SW 1271 (cell line): ENCODE measurements around the gene ZBTB40.
A peak's percentile ranks its signal among the peaks of the same experiment; 100 is the strongest.

Experiments used
- DNase-seq, 2 experiments: peaks; one replicate each; lab custom pipeline; 2025; lab: John Stamatoyannopoulos, UW

The ZBTB40 gene, protein sequence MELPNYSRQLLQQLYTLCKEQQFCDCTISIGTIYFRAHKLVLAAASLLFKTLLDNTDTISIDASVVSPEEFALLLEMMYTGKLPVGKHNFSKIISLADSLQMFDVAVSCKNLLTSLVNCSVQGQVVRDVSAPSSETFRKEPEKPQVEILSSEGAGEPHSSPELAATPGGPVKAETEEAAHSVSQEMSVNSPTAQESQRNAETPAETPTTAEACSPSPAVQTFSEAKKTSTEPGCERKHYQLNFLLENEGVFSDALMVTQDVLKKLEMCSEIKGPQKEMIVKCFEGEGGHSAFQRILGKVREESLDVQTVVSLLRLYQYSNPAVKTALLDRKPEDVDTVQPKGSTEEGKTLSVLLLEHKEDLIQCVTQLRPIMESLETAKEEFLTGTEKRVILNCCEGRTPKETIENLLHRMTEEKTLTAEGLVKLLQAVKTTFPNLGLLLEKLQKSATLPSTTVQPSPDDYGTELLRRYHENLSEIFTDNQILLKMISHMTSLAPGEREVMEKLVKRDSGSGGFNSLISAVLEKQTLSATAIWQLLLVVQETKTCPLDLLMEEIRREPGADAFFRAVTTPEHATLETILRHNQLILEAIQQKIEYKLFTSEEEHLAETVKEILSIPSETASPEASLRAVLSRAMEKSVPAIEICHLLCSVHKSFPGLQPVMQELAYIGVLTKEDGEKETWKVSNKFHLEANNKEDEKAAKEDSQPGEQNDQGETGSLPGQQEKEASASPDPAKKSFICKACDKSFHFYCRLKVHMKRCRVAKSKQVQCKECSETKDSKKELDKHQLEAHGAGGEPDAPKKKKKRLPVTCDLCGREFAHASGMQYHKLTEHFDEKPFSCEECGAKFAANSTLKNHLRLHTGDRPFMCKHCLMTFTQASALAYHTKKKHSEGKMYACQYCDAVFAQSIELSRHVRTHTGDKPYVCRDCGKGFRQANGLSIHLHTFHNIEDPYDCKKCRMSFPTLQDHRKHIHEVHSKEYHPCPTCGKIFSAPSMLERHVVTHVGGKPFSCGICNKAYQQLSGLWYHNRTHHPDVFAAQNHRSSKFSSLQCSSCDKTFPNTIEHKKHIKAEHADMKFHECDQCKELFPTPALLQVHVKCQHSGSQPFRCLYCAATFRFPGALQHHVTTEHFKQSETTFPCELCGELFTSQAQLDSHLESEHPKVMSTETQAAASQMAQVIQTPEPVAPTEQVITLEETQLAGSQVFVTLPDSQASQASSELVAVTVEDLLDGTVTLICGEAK

DNA sequence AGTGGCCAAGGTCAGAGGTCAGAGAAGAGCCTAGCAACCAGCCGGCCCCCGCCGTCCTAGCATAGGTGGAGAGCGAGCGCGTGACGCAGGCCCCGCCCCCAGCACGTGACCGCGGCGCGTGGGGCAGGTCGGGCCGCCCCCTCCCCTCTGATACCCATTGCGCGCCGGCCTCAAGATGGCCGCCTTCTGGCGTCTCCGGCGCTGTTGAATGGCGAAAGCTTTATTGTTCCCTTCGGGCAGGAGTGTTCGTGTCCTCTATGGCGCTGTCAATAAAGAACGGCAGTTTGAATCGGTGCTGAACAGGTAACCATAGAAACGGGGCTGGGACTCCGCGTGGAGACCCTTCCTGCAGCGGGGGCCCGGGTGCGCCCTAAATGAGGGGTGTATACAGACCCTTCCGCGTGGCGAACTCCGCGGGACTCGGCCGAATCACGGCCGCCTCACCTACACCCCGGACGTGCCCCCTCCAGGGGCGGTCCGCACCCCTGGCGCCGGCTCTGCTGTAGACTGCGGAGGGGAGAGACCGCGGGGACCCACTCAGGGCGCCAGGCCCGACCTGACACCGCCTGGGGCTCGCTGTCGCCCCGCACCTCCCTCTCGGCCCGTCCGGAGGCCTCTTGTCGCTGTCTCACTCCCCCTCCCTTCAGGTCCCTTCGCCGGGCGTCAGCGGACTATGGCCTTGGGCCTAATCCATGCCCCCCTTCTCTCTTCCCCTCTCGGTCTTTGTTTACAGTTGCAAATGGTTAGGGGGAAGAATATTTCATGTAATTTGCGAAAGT lies at the start of gene ZBTB40:
Gene ZBTB40, plus strand, starts transcription at position 150 of the 779 bp plus-strand sequence. CDS start 38,098 bp downstream, outside the sequence.
- DNase-seq: peak; percentile 78 to 94

- DNase-seq: no peak
These were observed 49.1 kb upstream of the ZBTB40 start for GRCh38 chr1:22402356-22403053.

- no peak for DNase-seq
These were observed 47.2 kb upstream of the ZBTB40 start for GRCh38 chr1:22404486-22404885.

DNA sequence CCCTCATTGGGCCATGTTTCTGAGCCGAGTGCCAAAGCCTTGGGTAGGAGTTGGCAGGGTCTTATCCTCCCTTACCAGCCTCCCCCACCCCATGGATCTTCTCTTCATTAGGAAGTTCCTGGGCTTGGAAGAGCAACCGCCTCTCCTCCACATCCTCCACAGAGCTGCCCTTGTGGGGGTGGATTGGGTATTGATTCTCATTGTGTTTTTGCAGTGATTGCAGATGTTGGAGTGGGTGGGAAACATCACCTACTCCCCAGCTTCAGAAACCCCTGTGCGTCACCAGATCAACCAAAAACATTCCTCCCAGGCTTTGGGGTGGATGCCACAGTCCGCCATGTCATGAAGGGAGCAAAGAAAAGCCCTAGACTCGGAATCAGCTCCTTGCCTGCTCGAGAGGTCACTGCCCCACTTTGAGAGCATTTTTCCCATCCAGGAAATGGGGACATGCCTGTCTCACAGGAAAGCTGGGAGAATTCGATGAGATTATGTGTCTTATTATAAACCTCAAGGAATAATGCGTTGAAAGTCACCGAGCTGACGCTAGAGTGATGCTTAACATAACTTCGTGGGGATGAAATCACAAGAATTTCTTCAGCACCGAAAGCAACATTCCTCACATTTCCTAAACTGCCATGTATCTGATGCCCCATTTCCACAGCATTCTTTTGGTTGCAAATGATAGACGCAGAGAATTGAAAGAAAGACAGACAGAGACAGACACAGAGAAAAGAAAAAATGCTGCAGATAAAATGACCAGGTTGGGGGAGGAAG lies 44.7 kb upstream of the ZBTB40 start:
- DNase-seq: no peak

GRCh38 chr1:22408230-22408629 lies 43.4 kb upstream of the ZBTB40 start:
- no peak for DNase-seq

- DNase-seq: no peak
These were observed 41.2 kb upstream of the ZBTB40 start for GRCh38 chr1:22410401-22410800.

DNA sequence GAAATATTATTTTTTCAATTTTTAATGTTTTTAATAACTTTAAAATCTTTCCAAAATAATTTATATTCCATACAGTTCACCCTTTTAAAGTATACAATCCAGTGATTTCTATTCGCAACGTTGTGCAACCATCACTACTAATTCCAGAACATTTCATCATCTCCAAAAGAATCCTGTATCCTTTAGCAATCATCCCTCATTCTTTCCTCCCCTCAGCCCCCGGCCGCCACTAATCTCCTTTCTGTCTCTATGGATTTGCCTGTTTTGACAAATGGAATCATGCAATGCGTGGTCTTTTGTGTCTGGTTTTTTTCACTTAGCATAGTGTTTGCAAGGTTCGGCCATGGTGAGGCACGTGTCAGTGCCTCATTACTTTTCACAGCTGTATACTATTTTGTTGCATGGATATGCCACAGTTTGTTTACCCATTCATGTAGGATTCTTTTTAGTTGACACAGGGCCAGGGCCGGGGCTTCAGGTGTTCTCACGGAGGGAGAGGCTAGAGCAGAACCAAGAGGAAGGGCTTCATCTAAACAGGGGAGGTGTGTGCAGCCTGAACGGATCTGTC lies 40.6 kb upstream of the ZBTB40 start:
- DNase-seq: no peak

DNA sequence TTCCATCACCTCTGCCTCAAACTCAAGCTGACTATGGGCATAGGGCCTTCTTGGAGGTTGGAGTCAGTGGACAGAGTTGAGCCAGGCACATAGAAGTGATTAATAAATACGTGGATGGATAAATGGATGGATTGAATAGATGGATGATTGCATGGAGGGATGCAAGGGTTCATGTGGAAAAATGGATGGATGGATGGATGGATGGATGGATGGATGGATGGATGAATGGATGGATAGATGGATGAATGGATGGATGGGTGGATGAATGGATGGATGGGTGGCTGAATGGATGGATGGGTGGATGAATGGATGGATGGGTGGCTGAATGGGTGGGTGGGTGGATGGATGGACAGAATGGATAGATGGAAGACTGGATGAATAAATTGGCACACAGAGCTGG lies 40.1 kb upstream of the ZBTB40 start:
- DNase-seq: no peak

DNA sequence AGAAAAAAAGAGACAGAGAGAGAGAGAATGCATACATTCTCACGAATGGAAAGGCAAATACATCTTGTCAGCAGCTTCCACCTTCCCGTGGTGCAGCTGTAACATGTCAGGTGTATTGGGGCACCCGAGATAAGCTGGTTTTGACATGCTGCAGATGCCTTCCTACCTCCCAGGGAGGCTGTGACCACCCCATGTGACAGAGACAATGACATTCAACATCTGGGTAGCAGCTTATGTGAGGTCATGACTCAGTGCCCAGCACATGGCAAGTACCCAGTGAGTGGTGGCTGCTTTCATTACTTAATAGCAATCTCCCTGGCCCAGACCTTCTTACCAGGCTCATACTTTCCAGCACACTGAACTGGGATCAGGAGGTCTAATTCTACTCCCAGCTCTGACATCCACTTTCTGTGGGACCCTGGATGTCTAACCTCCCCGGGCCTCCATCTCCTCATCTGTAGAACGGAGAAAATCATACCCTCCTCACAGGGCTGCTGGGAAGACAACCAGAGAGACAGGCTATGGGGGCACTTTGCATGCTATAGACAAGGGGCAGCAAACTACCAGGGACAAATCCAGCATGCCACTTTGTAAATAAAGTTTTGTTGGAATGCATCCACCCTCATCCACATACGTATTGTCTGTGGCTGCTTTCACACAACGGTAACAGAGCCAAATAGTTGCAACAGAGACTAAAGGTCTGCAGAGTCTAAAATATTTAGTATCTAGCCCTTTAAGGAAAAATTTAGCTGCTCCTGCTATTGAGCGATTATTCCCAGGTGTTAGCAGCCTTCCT lies 38.5 kb upstream of the ZBTB40 start:
- DNase-seq: no peak

DNA sequence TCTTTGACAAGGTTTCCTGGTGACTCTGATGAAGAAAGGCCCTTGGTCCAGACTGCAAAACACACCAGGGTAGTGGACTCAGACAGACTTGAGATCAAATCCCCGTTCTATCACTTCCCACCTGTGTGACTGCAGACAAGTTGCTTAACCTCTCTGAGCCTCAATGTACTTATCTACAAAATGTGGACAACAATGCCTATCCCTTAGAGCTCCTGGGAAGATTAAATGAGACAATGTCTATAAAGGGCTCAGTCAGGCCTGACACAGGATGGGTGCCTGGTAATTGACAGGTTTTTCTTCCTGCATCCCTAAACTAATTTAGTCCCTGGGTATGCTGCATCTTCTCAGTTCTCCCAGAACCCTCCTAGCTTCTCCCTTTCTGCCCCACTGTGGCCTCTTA lies 37.9 kb upstream of the ZBTB40 start:
- no peak for DNase-seq

- no peak for DNase-seq
These were observed 37.4 kb upstream of the ZBTB40 start for GRCh38 chr1:22414244-22414751.

DNA sequence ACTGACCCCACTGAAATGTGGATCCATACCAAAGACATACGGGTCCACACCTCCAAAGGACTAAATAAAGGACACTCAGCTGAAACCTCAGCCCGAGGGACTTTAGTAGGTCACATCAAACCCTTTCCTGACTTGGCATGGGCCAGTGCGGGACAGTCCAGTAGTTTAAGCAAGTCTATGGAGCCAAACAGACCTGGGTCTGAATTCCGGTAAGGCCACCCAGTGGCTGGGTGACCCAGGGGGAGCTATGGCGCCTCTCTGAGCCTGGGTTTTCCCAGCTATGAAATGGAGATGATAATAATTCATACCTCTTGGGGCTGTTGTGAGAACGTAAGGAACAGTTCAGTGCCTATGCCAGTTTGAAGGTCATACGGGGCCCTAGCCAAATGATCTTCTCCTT lies 36.2 kb upstream of the ZBTB40 start:
- DNase-seq: no peak

- peak; percentile 17 to 62 for DNase-seq
These were observed 34.8 kb upstream of the ZBTB40 start for GRCh38 chr1:22416555-22417454.

DNA sequence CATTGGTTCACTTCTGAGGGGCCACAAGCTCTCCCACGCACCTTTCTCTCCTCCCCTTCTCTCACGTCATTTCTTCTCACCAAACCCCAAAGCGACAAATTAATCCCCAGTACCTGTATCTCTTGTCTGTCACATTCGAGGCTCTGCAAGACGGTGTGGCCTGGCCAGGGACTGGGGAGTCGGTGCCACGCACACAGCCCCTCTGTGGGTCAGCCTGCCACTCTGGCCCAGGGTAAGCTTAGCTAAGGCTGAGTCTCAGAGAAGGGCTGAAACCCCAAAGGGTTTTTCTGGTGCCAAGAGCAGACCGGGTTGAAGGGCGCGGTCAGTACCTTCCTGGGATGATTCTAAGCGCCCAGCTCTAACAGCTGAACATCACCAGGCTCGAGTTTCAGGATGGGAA lies 34.2 kb upstream of the ZBTB40 start:
- no peak for DNase-seq

- DNase-seq: no peak
These were observed 33.3 kb upstream of the ZBTB40 start for GRCh38 chr1:22418312-22418711.

GRCh38 chr1:22418933-22419382 lies 32.7 kb upstream of the ZBTB40 start:
- no peak for DNase-seq

- peak in 1 of 2 experiments; percentile 49 for DNase-seq
These were observed 31.1 kb upstream of the ZBTB40 start for GRCh38 chr1:22420455-22421053.
